ENCODE data around the gene OPHN1. TPM values are rescaled to one million over a fixed set of nuclear protein-coding genes. Genes with fewer than 3 reads are reported as not detected.

Gene OPHN1
- total and polyA plus RNA-seq, 7 donors, result 0.92 to 19.4 (median 6.9) TPM

DNA sequence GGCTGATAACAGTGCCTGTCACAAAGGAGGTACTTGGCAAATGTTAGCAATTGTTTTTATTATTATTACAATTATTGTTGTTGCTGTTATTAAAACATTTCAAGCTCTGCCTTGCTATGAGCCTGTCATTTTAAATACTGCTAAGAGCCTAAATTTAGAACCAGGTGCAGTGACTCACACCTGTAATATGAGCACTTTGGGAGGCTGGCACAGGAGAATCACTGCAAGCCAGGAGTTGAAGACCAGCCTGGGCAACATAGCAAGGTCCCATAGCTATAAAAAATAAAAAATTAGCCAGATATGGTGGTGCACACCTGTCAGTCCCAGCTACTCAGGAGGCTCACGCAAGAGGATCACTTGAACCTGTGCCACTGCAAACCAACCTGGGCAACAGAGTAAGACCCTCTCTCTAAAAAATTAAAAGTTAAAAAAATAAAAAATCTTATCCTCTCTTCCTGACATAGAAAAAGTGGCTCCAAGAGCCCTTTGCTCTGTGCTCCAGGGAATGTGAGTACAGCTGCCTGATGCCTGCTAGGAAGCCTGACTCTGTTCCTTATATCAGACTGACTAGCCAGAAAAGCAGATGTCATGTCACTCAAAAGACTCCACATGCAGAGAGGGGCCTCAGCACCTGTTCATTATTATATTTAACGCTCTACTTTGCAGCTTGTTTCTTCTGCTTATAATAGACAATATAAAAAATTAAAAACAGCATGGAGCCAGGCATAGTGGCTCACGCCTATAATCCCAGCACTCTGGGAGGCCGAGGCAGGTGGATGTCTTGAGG lies 234.0 kb downstream of the OPHN1 start:
- Histone ChIP-seq H3K4me3 (no peak overlapping the region), H3K4me1 (no peaks in the 10 kb centered on the region), H3K27ac (no peak overlapping the region), H3K9me3 (no peaks in the 10 kb centered on the region), H3K27me3 (no peaks in the 10 kb centered on the region), H3K36me3 (peaks cover 0 to 4% (median 0%) of the 10 kb centered on the region in 4 donors)
- no peak for DNase-seq
- WGBS, 2 donors, result 94 to 98% methylated on average over 4 of the region's 4 CpGs
- intact Hi-C loops (cut with DNase I), result no loop called here
- TF ChIP-seq EP300 (IDR thresholded peaks at IDR 0.05) (no peak), POLR2A (IDR thresholded peaks at IDR 0.05) (no peak), CTCF (IDR thresholded peaks at IDR 0.05) (no peak), POLR2AphosphoS5 (IDR thresholded peaks at IDR 0.05) (no peak)

- H3K9me3 ChIP-seq, result no peaks in the 10 kb centered on the region
- 72 to 74% methylated on average over 5 of the region's 5 CpGs for WGBS, 2 donors
- intact Hi-C loops (cut with DNase I), result loop anchor here (1.0 kb wide), 1 partner anchor 265 kb away; no protein-coding TSS in a partner anchor
- no peak overlapping the region for H3K4me3 ChIP-seq
- no peaks in the 10 kb centered on the region for H3K27me3 ChIP-seq
- peaks cover 0 to 4% (median 0%) of the 10 kb centered on the region in 4 donors for H3K36me3 ChIP-seq
- TF ChIP-seq CTCF (IDR thresholded peaks at IDR 0.05) (peak in 3 of 4 experiments; percentile 35 to 59 (median 38)), EP300 (IDR thresholded peaks at IDR 0.05) (no peak)
- no peak for DNase-seq
- no peaks in the 10 kb centered on the region for H3K4me1 ChIP-seq
- H3K27ac ChIP-seq, result no peak overlapping the region
Observed at GRCh38 chrX:68196939-68197791, 236.1 kb downstream of the OPHN1 start.

- Histone ChIP-seq H3K4me3 (no peak overlapping the region), H3K27me3 (no peaks in the 10 kb centered on the region), H3K36me3 (peaks cover 0 to 11% (median 0%) of the 10 kb centered on the region in 4 donors), H3K27ac (no peak overlapping the region), H3K4me1 (no peaks in the 10 kb centered on the region), H3K9me3 (no peaks in the 10 kb centered on the region)
- intact Hi-C loops (cut with DNase I), result no loop called here
- TF ChIP-seq CTCF (IDR thresholded peaks at IDR 0.05), result no peak
- TF ChIP-seq EP300 (IDR thresholded peaks at IDR 0.05), result no peak
- TF ChIP-seq POLR2A (IDR thresholded peaks at IDR 0.05), result no peak
- TF ChIP-seq POLR2AphosphoS5 (IDR thresholded peaks at IDR 0.05), result no peak
- DNase-seq, result no peak
Observed at GRCh38 chrX:68195561-68195960, 237.7 kb downstream of the OPHN1 start.

GRCh38 chrX:68193786-68194185 lies 239.5 kb downstream of the OPHN1 start:
- Histone ChIP-seq H3K4me1 (no peaks in the 10 kb centered on the region), H3K27ac (no peak overlapping the region), H3K4me3 (no peak overlapping the region), H3K27me3 (no peaks in the 10 kb centered on the region), H3K36me3 (peaks cover 0 to 11% (median 0%) of the 10 kb centered on the region in 4 donors), H3K9me3 (no peaks in the 10 kb centered on the region)
- no peak for TF ChIP-seq CTCF (IDR thresholded peaks at IDR 0.05)
- TF ChIP-seq POLR2AphosphoS5 (IDR thresholded peaks at IDR 0.05), result no peak
- TF ChIP-seq EP300 (IDR thresholded peaks at IDR 0.05), result no peak
- no peak for TF ChIP-seq POLR2A (IDR thresholded peaks at IDR 0.05)
- DNase-seq, result no peak
- WGBS, 2 donors, result 88 to 91% methylated on average over 2 of the region's 2 CpGs
- intact Hi-C loops (cut with DNase I), result no loop called here
